Hippocampal formation (tissue), 2 donors: Measurements from ENCODE around the gene GRAP.

Source experiments
- DNase-seq, 2 donors: peaks; one replicate each; lab custom pipeline; 2025; lab: John Stamatoyannopoulos, UW

The GRAP gene

GRCh38 chr17:19002805-19003542, 43.8 kb downstream of the GRAP start:
- DNase-seq = no peak

- no peak for DNase-seq
Measured at GRCh38 chr17:19001907-19002590, 44.7 kb downstream of the GRAP start.

GRCh38 chr17:19000531-19001325, 46.0 kb downstream of the GRAP start:
- no peak for DNase-seq

- no peak for DNase-seq
Measured at GRCh38 chr17:18999911-19000310, 46.8 kb downstream of the GRAP start.

GRCh38 chr17:18999394-18999793, 47.4 kb downstream of the GRAP start:
- no peak for DNase-seq

GRCh38 chr17:18997650-18998196, 49.0 kb downstream of the GRAP start:
- DNase-seq = no peak

GRCh38 chr17:18996458-18996857, 50.3 kb downstream of the GRAP start:
- DNase-seq = no peak

GRCh38 chr17:18995220-18995619, 51.5 kb downstream of the GRAP start:
- DNase-seq = no peak

- no peak for DNase-seq
Measured at GRCh38 chr17:18994631-18995030, 52.1 kb downstream of the GRAP start.

GRCh38 chr17:18993905-18994526, 52.7 kb downstream of the GRAP start:
- no peak for DNase-seq

- DNase-seq = no peak
Measured at GRCh38 chr17:18992454-18993130, 54.2 kb downstream of the GRAP start.

GRCh38 chr17:18991531-18992315, 55.0 kb downstream of the GRAP start:
- no peak for DNase-seq

- DNase-seq = no peak
Measured at GRCh38 chr17:18990331-18990730, 56.4 kb downstream of the GRAP start.

GRCh38 chr17:18988546-18989173, 58.1 kb downstream of the GRAP start:
- DNase-seq = no peak

- DNase-seq = no peak
Measured at GRCh38 chr17:18987862-18988545, 58.8 kb downstream of the GRAP start.

- DNase-seq = no peak
Measured at GRCh38 chr17:18987230-18987610, 59.5 kb downstream of the GRAP start.

GRCh38 chr17:18986541-18987229, 60.1 kb downstream of the GRAP start:
- DNase-seq = no peak

- no peak for DNase-seq
Measured at GRCh38 chr17:18985475-18985874, 61.3 kb downstream of the GRAP start.
